Measurements from ENCODE around the gene DPEP2.
"Not testable (repeated sequence)": the region's sequence is repeated elsewhere in the genome, so short reads cannot be mapped to it uniquely, and the experiment has no call there.

The DPEP2 gene

GRCh38 chr16:68005211-68005610, 5.9 kb upstream of the DPEP2 start:
- DNase-seq (ENCODE audit: low read depth, low spot score): no peak

GRCh38 chr16:68003031-68003430, 3.7 kb upstream of the DPEP2 start:
- no peak for DNase-seq (ENCODE audit: low read depth, low spot score)

- no peak for DNase-seq (ENCODE audit: low read depth, low spot score)
Observed at GRCh38 chr16:68000450-68000849, 1.2 kb upstream of the DPEP2 start.

GRCh38 chr16:67999985-68000384, 701 bp upstream of the DPEP2 start:
- no peak for DNase-seq (ENCODE audit: low read depth, low spot score)

GRCh38 chr16:67998231-67998778, 979 bp downstream of the DPEP2 start:
- DNase-seq (ENCODE audit: low read depth, low spot score): not testable (repeated sequence)

GRCh38 chr16:67996666-67997065, 2.6 kb downstream of the DPEP2 start:
- DNase-seq (ENCODE audit: low read depth, low spot score): no peak

- no peak for DNase-seq (ENCODE audit: low read depth, low spot score)
Observed at GRCh38 chr16:67995423-67995822, 3.9 kb downstream of the DPEP2 start.

GRCh38 chr16:67994040-67994408, 5.3 kb downstream of the DPEP2 start:
- not testable (repeated sequence) for DNase-seq (ENCODE audit: low read depth, low spot score)

- peak; percentile 61 for DNase-seq (ENCODE audit: low read depth, low spot score)
Observed at GRCh38 chr16:67993207-67994039, 5.9 kb downstream of the DPEP2 start.

- DNase-seq (ENCODE audit: low read depth, low spot score): no peak
Observed at GRCh38 chr16:67992661-67993206, 6.5 kb downstream of the DPEP2 start.

GRCh38 chr16:67990018-67990386, 9.3 kb downstream of the DPEP2 start:
- no peak for DNase-seq (ENCODE audit: low read depth, low spot score)

- DNase-seq (ENCODE audit: low read depth, low spot score): no peak
Observed at GRCh38 chr16:67989322-67990017, 9.8 kb downstream of the DPEP2 start.

GRCh38 chr16:67988675-67989074, 10.6 kb downstream of the DPEP2 start:
- no peak for DNase-seq (ENCODE audit: low read depth, low spot score)

- no peak for DNase-seq (ENCODE audit: low read depth, low spot score)
Observed at GRCh38 chr16:67987460-67988160, 11.7 kb downstream of the DPEP2 start.

GRCh38 chr16:67986949-67987348, 12.3 kb downstream of the DPEP2 start:
- no peak for DNase-seq (ENCODE audit: low read depth, low spot score)

GRCh38 chr16:67982011-67982696, 17.1 kb downstream of the DPEP2 start:
- no peak for DNase-seq (ENCODE audit: low read depth, low spot score)

GRCh38 chr16:67979955-67980678, 19.2 kb downstream of the DPEP2 start, which contains the start of gene DPEP3:
Gene DPEP3 (minus strand): TSS chr16:67980499. CDS start chr16:67980380, 119 bp downstream.
- DNase-seq (ENCODE audit: low read depth, low spot score): no peak

GRCh38 chr16:67977469-67978227, 21.6 kb downstream of the DPEP2 start:
- no peak for DNase-seq (ENCODE audit: low read depth, low spot score)

- no peak for DNase-seq (ENCODE audit: low read depth, low spot score)
Observed at GRCh38 chr16:67977005-67977404, 22.3 kb downstream of the DPEP2 start.

- no peak for DNase-seq (ENCODE audit: low read depth, low spot score)
Observed at GRCh38 chr16:67976205-67976604, 23.1 kb downstream of the DPEP2 start.
